HEK293 (cell line): Measurements from ENCODE around the gene NEO1.

ENCODE experiments used
- BCL11B ChIP-seq: fragments of 450-650 bp; formaldehyde crosslinking; IDR thresholded peaks from 2 replicates; pipeline ENCODE4 v1.5.1; 2016; ENCODE audit warnings: low read depth, missing biosample characterization, missing genetic modification characterization
- BCL6B ChIP-seq: fragments of 450-650 bp; formaldehyde crosslinking; IDR thresholded peaks from 2 replicates; pipeline ENCODE4 v1.5.1; 2017; ENCODE audit warnings: missing biosample characterization, missing genetic modification characterization
- CTCF ChIP-seq: fragments of 450-650 bp; formaldehyde crosslinking; IDR thresholded peaks from 2 replicates; pipeline ENCODE4 v1.5.1; 2016; ENCODE audit warnings: missing biosample characterization, missing genetic modification characterization
- HOXC10 ChIP-seq: sonication (generic); formaldehyde crosslinking; IDR thresholded peaks from 2 replicates; pipeline ENCODE4 v1.8.1; 2023; ENCODE audit warnings: mild to moderate bottlenecking, missing genetic modification reagents
- IKZF3 ChIP-seq: fragments of 450-650 bp; IDR thresholded peaks from 2 replicates; pipeline ENCODE4 v1.5.0; 2018; ENCODE audit warnings: missing biosample characterization, mild to moderate bottlenecking, missing genetic modification characterization, moderate library complexity
- KLF8 ChIP-seq: fragments of 450-650 bp; formaldehyde crosslinking; IDR thresholded peaks from 2 replicates; pipeline ENCODE4 v1.5.1; 2016; ENCODE audit warnings: missing biosample characterization, missing genetic modification characterization
- KLF9 ChIP-seq: fragments of 450-650 bp; formaldehyde crosslinking; IDR thresholded peaks from 2 replicates; pipeline ENCODE4 v1.5.1; 2016; ENCODE audit warnings: missing biosample characterization, missing genetic modification characterization, low read depth
- REPIN1 ChIP-seq: fragments of 450-650 bp; formaldehyde crosslinking; IDR thresholded peaks from 2 replicates; pipeline ENCODE4 v1.5.1; 2017; ENCODE audit warnings: missing biosample characterization, missing genetic modification characterization, low read depth
- TRIM28 ChIP-seq: IDR thresholded peaks from 2 replicates; pipeline ENCODE4 v1.6.1; 2011; ENCODE audit warnings: low read length, control low read depth, borderline replicate concordance
- ZBTB21 ChIP-seq: fragments of 450-650 bp; formaldehyde crosslinking; IDR thresholded peaks from 2 replicates; pipeline ENCODE4 v1.5.1; 2017; ENCODE audit warnings: missing biosample characterization, missing genetic modification characterization
- ZFP3 ChIP-seq: fragments of 450-650 bp; formaldehyde crosslinking; IDR thresholded peaks from 2 replicates; pipeline ENCODE4 v1.5.1; 2016; ENCODE audit warnings: low read depth, missing biosample characterization, missing genetic modification characterization
- ZIC2 ChIP-seq: fragments of 450-650 bp; formaldehyde crosslinking; IDR thresholded peaks from 2 replicates; pipeline ENCODE4 v1.5.1; 2016; ENCODE audit warnings: missing biosample characterization, missing genetic modification characterization
- ZNF132 ChIP-seq: fragments of 450-650 bp; formaldehyde crosslinking; IDR thresholded peaks from 2 replicates; pipeline ENCODE4 v1.5.1; 2017; ENCODE audit warnings: missing biosample characterization, missing genetic modification characterization, borderline replicate concordance
- ZNF138 ChIP-seq: fragments of 450-650 bp; formaldehyde crosslinking; IDR thresholded peaks from 2 replicates; pipeline ENCODE4 v1.5.1; 2016; ENCODE audit warnings: missing biosample characterization, missing genetic modification characterization, borderline replicate concordance
- ZNF184 ChIP-seq: fragments of 450-650 bp; IDR thresholded peaks from 2 replicates; pipeline ENCODE4 v1.5.1; 2018; ENCODE audit warnings: missing biosample characterization, mild to moderate bottlenecking, missing genetic modification characterization
- ZNF223 ChIP-seq: fragments of 450-650 bp; formaldehyde crosslinking; IDR thresholded peaks from 2 replicates; pipeline ENCODE4 v1.5.1; 2016; ENCODE audit warnings: missing biosample characterization, missing genetic modification characterization
- ZNF239 ChIP-seq: fragments of 450-650 bp; formaldehyde crosslinking; IDR thresholded peaks from 2 replicates; pipeline ENCODE4 v1.5.1; 2016; ENCODE audit warnings: missing biosample characterization, missing genetic modification characterization
- ZNF248 ChIP-seq: fragments of 450-650 bp; formaldehyde crosslinking; IDR thresholded peaks from 2 replicates; pipeline ENCODE4 v1.5.1; 2017; ENCODE audit warnings: missing biosample characterization, missing genetic modification characterization
- ZNF416 ChIP-seq: fragments of 450-650 bp; formaldehyde crosslinking; IDR thresholded peaks from 2 replicates; pipeline ENCODE4 v1.5.1; 2016; ENCODE audit warnings: missing biosample characterization, missing genetic modification characterization
- ZNF48 ChIP-seq: fragments of 450-650 bp; formaldehyde crosslinking; IDR thresholded peaks from 2 replicates; pipeline ENCODE4 v1.5.1; 2016; ENCODE audit warnings: missing biosample characterization, missing genetic modification characterization
- ZNF555 ChIP-seq: fragments of 450-650 bp; formaldehyde crosslinking; conservative IDR thresholded peaks from 2 replicates; pipeline ENCODE4 v1.5.1; 2017; ENCODE audit warnings: missing biosample characterization, mild to moderate bottlenecking, missing genetic modification characterization, inconsistent platforms
- ZNF571 ChIP-seq: fragments of 450-650 bp; formaldehyde crosslinking; IDR thresholded peaks from 2 replicates; pipeline ENCODE4 v1.5.0; 2017; ENCODE audit warnings: missing biosample characterization, missing genetic modification characterization
- ZNF596 ChIP-seq: fragments of 450-650 bp; IDR thresholded peaks from 2 replicates; pipeline ENCODE4 v1.5.0; 2018; ENCODE audit warnings: missing biosample characterization, mild to moderate bottlenecking, missing genetic modification characterization, moderate library complexity
- ZNF623 ChIP-seq: fragments of 450-650 bp; formaldehyde crosslinking; IDR thresholded peaks from 2 replicates; pipeline ENCODE4 v1.5.1; 2016; ENCODE audit warnings: missing biosample characterization, missing genetic modification characterization
- ZNF654 ChIP-seq: fragments of 450-650 bp; formaldehyde crosslinking; IDR thresholded peaks from 2 replicates; pipeline ENCODE4 v1.5.1; 2016; ENCODE audit warnings: low read depth, missing biosample characterization, missing genetic modification characterization
- ZNF843 ChIP-seq: fragments of 450-650 bp; formaldehyde crosslinking; IDR thresholded peaks from 2 replicates; pipeline ENCODE4 v1.5.1; 2016; ENCODE audit warnings: missing biosample characterization, missing genetic modification characterization
- TF ChIP-seq, protein P1 (sequence below): fragments of 450-650 bp; formaldehyde crosslinking; IDR thresholded peaks from 2 replicates; pipeline ENCODE4 v1.5.1; 2016; ENCODE audit warnings: missing biosample characterization, missing genetic modification characterization
- TF ChIP-seq, protein P2 (sequence below): fragments of 450-650 bp; formaldehyde crosslinking; optimal IDR thresholded peaks from 2 replicates; pipeline ENCODE3; 2016; ENCODE audit warnings: missing biosample characterization, mild to moderate bottlenecking, missing genetic modification characterization
- TF ChIP-seq, protein P3 (sequence below): fragments of 450-650 bp; formaldehyde crosslinking; IDR thresholded peaks from 2 replicates; pipeline ENCODE4 v1.5.1; 2016; ENCODE audit warnings: missing biosample characterization, missing genetic modification characterization

NEO1 gene

GRCh38 chr15:73048624-73049295, 3.5 kb upstream of the NEO1 start (continued):
- TF ChIP-seq ZNF843 (tag by site-specific recombination), result peak; percentile 22; the same call in 1 of the 2 replicates
- TF ChIP-seq ZNF571 (tag by site-specific recombination), result no peak
- TF ChIP-seq KLF9, result no peak
- no peak; the same call in 1 of the 2 replicates for TF ChIP-seq ZIC2 (tag by site-specific recombination)
- TF ChIP-seq ZNF184 (tag by site-specific recombination), result no peak
- TF ChIP-seq HOXC10 (CRISPR knock-in tag), result no peak
- TF ChIP-seq BCL6B, result no peak
- TF ChIP-seq REPIN1 (tag by site-specific recombination), result no peak
- TF ChIP-seq ZNF132, result no peak
- no peak for TF ChIP-seq TRIM28
- TF ChIP-seq ZNF48 (tag by site-specific recombination), result no peak
- peak; percentile 51; the same call in 1 of the 2 replicates for TF ChIP-seq ZNF596 (tag by site-specific recombination)
- TF ChIP-seq, protein P1, sequence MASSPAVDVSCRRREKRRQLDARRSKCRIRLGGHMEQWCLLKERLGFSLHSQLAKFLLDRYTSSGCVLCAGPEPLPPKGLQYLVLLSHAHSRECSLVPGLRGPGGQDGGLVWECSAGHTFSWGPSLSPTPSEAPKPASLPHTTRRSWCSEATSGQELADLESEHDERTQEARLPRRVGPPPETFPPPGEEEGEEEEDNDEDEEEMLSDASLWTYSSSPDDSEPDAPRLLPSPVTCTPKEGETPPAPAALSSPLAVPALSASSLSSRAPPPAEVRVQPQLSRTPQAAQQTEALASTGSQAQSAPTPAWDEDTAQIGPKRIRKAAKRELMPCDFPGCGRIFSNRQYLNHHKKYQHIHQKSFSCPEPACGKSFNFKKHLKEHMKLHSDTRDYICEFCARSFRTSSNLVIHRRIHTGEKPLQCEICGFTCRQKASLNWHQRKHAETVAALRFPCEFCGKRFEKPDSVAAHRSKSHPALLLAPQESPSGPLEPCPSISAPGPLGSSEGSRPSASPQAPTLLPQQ, result 0 out of 2 replicates have a peak, but pooled peaks have one; percentile 21
- no peak for TF ChIP-seq ZNF223 (tag by site-specific recombination)
- no peak for TF ChIP-seq KLF8 (tag by site-specific recombination)
- TF ChIP-seq ZNF248 (tag by site-specific recombination), result no peak
- no peak for TF ChIP-seq BCL11B (tag by site-specific recombination)
- TF ChIP-seq ZNF416 (tag by site-specific recombination), result no peak
- TF ChIP-seq ZNF654 (tag by site-specific recombination), result no peak
- no peak for TF ChIP-seq CTCF (tag by site-specific recombination)
- no peak for TF ChIP-seq ZNF555 (tag by site-specific recombination)
- TF ChIP-seq ZBTB21, result no peak
- no peak for TF ChIP-seq ZNF239 (tag by site-specific recombination)
- no peak for TF ChIP-seq IKZF3
- TF ChIP-seq, protein P2, sequence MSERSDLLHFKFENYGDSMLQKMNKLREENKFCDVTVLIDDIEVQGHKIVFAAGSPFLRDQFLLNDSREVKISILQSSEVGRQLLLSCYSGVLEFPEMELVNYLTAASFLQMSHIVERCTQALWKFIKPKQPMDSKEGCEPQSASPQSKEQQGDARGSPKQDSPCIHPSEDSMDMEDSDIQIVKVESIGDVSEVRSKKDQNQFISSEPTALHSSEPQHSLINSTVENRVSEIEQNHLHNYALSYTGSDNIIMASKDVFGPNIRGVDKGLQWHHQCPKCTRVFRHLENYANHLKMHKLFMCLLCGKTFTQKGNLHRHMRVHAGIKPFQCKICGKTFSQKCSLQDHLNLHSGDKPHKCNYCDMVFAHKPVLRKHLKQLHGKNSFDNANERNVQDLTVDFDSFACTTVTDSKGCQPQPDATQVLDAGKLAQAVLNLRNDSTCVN, result no peak
- TF ChIP-seq, protein P3, sequence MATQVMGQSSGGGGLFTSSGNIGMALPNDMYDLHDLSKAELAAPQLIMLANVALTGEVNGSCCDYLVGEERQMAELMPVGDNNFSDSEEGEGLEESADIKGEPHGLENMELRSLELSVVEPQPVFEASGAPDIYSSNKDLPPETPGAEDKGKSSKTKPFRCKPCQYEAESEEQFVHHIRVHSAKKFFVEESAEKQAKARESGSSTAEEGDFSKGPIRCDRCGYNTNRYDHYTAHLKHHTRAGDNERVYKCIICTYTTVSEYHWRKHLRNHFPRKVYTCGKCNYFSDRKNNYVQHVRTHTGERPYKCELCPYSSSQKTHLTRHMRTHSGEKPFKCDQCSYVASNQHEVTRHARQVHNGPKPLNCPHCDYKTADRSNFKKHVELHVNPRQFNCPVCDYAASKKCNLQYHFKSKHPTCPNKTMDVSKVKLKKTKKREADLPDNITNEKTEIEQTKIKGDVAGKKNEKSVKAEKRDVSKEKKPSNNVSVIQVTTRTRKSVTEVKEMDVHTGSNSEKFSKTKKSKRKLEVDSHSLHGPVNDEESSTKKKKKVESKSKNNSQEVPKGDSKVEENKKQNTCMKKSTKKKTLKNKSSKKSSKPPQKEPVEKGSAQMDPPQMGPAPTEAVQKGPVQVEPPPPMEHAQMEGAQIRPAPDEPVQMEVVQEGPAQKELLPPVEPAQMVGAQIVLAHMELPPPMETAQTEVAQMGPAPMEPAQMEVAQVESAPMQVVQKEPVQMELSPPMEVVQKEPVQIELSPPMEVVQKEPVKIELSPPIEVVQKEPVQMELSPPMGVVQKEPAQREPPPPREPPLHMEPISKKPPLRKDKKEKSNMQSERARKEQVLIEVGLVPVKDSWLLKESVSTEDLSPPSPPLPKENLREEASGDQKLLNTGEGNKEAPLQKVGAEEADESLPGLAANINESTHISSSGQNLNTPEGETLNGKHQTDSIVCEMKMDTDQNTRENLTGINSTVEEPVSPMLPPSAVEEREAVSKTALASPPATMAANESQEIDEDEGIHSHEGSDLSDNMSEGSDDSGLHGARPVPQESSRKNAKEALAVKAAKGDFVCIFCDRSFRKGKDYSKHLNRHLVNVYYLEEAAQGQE (tag by site-specific recombination), result no peak
- no peak for TF ChIP-seq ZFP3
- TF ChIP-seq ZNF138 (tag by site-specific recombination), result no peak
- TF ChIP-seq ZNF623 (tag by site-specific recombination), result no peak
